ENCODE measurements around the gene CACHD1. TPM values are rescaled to one million over a fixed set of nuclear protein-coding genes. Genes with fewer than 3 reads are reported as not detected.
A peak's percentile ranks its signal among the peaks of the same experiment; 100 is the strongest.
"Not testable (repeated sequence)": the region's sequence is repeated elsewhere in the genome, so short reads cannot be mapped to it uniquely, and the experiment has no call there.

Gene CACHD1
- total RNA-seq, 2 experiments from 2014 or later, result 0.55 to 0.68 TPM

DNA sequence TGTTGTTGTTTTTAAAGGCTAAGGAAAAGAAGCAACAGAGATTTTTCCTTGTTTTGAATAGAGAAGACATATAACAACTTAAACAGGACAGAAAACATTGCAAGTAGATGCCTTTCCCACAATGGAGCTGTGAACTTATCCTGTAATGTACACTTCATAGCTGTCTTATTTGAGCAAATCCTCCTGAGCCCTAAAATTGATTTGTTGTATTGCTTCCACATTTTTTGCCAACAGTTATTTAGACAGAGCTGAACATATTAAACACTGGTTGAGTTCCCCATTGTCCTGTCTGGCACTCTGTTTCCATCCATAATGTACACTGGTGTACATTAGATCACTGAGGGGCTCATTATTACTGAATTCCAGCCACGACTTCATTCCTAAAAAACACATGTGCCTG lies 32.2 kb downstream of the CACHD1 start:
- H3K4me3 Mint-ChIP-seq, result no peak overlapping the region
- ATAC-seq (no peak), DNase-seq (no peak)
- peaks cover 18% of the 10 kb centered on the region for H3K4me1 Mint-ChIP-seq (ENCODE audit: low read depth)
- ChIA-PET POLR2A (no interaction called here), CTCF (no interaction called here)
- H3K27ac Mint-ChIP-seq, result no peak overlapping the region
- H3K9me3 Mint-ChIP-seq (ENCODE audit: insufficient read depth), result no peaks in the 10 kb centered on the region
- H3K27me3 Mint-ChIP-seq (ENCODE audit: low read depth), result peaks cover 9% of the 10 kb centered on the region
- no peaks in the 10 kb centered on the region for H3K36me3 Mint-ChIP-seq (ENCODE audit: low read depth)

DNA sequence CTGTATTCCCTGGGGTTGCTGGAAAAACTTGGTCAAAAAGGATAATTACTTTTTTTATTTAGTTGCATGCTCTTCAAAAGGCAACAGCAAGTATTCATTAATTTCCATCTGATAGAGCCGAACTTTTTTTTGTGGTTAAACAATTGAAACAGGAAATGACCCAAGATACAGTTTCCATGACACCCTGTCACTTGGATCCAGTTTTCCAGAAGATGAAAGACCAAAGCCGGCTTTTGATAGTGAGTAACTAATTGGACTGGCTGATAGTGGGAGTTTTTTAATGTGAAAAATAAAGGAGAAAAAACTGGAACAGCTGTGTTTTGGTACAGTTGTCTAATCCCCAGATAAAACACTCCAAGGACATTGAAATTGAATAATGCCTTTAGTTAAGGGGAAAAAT lies 33.0 kb downstream of the CACHD1 start:
- CTCF ChIA-PET, result no interaction called here

DNA sequence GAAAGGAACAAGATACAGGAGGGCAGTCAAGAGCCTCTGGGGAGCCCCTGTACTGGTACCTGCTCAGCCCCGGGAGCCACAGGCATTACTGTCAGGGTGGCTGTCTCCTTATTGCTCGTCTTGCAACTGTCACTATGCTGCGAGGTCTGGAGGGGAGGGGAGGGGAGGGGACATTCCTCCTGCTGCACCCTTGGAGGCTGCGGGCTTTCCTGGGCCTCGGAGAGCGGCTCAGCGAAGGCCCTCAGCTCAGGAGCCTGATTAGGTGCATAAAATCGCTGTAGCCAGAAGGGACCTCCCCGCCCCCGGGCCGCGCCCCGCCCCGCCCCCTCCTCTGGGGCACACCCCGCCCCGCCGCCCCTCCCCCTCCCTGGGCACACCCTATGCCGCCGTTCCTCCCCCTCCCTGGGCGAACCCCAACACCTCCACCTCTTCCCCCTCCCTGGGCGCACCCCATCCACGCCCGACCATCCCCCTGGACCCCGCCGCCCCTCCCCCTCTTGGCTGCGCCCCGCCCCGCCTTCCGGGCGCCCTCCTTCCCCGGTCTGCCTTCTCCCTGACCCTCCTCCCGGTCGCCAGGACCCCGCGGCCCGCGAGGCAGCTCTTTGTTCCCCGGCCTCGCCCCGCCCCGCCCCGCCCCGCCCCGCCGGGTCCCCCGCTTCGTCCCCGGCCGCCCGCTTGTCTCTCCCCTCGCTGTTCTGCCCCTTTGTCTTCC lies 35.5 kb downstream of the CACHD1 start:
- Mint-ChIP-seq H3K27me3 (ENCODE audit: low read depth) (peaks cover 12% of the 10 kb centered on the region), H3K27ac (peak overlapping the region; percentile 86), H3K4me3 (peak overlapping the region; percentile 79), H3K36me3 (ENCODE audit: low read depth) (no peaks in the 10 kb centered on the region), H3K4me1 (ENCODE audit: low read depth) (peaks cover 18% of the 10 kb centered on the region), H3K9me3 (ENCODE audit: insufficient read depth) (no peaks in the 10 kb centered on the region)
- CTCF ChIA-PET, result interaction anchor here (1.7 kb wide), 1 partner anchor 11 kb away, joined by 5 read pairs; no protein-coding TSS in a partner anchor
- POLR2A ChIA-PET, result interaction anchor here (0.6 kb wide), 1 partner anchor 804 kb away, joined by 3 read pairs; the partner anchor contains the start of gene DNAJC6
- peak; percentile 76 for ATAC-seq
- DNase-seq, result peak; percentile 75

More for the DNA sequence above, 33.0 kb downstream of the CACHD1 start:
- POLR2A ChIA-PET, result no interaction called here
- H3K36me3 Mint-ChIP-seq (ENCODE audit: low read depth), result no peaks in the 10 kb centered on the region
- no peaks in the 10 kb centered on the region for H3K9me3 Mint-ChIP-seq (ENCODE audit: insufficient read depth)
- H3K27me3 Mint-ChIP-seq (ENCODE audit: low read depth), result peaks cover 12% of the 10 kb centered on the region
- H3K27ac Mint-ChIP-seq, result no peak overlapping the region
- peaks cover 18% of the 10 kb centered on the region for H3K4me1 Mint-ChIP-seq (ENCODE audit: low read depth)
- ATAC-seq, result no peak
- H3K4me3 Mint-ChIP-seq, result no peak overlapping the region
- no peak for DNase-seq

DNA sequence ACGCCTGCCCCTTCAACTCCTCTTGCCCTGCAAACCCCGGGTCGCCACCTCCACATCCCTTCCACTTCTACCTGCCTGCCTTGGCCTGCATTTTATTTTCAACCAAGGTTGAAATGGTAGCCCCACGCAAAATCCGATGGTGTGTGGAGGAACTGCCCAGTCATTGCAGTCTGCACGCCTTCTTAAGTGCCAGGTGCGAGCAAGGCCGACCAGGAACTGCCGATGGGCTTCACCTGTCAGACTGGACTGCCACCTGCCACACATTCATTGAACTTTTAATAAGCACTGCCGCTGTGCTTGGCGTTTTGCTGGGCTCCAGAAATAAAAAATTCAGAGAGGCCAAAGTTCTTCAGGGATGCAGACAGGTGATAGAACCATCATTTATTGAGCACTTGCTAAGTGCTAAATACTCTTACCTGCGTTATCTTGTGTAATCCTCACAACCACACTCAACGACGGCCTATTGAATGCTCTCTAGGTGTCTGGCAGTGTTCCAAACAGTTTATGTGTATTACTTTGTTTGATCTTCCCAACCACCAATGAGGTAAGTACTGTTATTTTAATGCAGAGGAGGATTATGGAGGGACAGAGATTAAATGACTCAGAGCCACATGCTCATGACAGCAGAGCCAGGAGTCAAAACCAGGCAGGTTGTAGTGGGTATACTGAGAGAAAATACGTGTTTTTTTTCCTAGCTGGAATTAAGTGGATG lies 36.2 kb downstream of the CACHD1 start:
- ChIA-PET CTCF (interaction anchor here (0.9 kb wide), 1 partner anchor 170 kb away, joined by 3 read pairs; no protein-coding TSS in a partner anchor), POLR2A (no interaction called here)
- DNase-seq, result no peak
- Mint-ChIP-seq H3K4me3 (peak overlapping the region; percentile 79), H3K27ac (peak overlapping the region; percentile 86), H3K9me3 (ENCODE audit: insufficient read depth) (no peaks in the 10 kb centered on the region), H3K4me1 (ENCODE audit: low read depth) (peaks cover 18% of the 10 kb centered on the region), H3K36me3 (ENCODE audit: low read depth) (no peaks in the 10 kb centered on the region), H3K27me3 (ENCODE audit: low read depth) (peaks cover 12% of the 10 kb centered on the region)
- ATAC-seq, result peak; percentile 31

DNA sequence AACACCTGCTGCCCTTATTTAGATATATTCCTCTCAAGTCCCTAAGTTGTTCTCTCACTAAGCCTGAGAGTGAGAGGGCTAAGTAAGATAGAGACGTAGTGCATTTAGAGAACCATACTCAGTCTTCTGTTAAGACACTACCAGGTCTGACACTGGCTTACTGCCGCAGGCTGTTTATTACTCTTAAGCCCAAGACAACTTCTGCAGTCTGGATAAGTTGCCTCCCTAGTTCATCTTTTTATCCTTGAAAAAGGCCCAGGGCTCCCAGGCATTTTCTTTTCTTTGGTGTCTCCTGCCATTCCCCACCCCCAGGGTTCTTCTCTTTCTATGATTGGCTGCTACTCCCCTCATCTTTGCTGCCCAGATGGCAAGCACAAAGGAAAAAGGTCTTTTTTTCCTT lies 38.7 kb downstream of the CACHD1 start:
- no peak for ATAC-seq
- Mint-ChIP-seq H3K27me3 (ENCODE audit: low read depth) (peaks cover 11% of the 10 kb centered on the region), H3K36me3 (ENCODE audit: low read depth) (no peaks in the 10 kb centered on the region), H3K27ac (no peak overlapping the region), H3K4me1 (ENCODE audit: low read depth) (peaks cover 18% of the 10 kb centered on the region), H3K9me3 (ENCODE audit: insufficient read depth) (no peaks in the 10 kb centered on the region), H3K4me3 (no peak overlapping the region)
- CTCF ChIA-PET, result no interaction called here
- DNase-seq, result no peak
- POLR2A ChIA-PET, result no interaction called here

DNA sequence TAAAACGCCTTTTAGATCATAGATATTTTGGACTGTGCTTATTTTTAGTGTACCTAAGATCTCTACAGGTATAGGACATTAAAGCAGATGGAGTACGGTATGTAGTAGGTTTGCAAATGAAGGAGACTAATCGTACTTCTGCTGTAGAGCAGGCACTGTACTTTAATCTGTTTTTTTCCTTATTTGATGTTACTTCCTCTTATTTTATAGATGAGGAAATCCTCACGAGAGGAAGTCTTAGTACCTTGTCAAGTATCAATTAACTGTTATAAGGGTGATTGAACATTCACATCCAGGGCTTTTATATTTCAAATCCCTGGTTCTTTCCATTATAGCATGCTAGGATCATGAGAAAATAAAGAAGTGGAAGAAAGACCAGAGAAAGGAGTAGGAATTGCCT lies 41.1 kb downstream of the CACHD1 start:
- no peak overlapping the region for H3K4me3 Mint-ChIP-seq
- ChIA-PET CTCF (no interaction called here), POLR2A (no interaction called here)
- no peak overlapping the region for H3K27ac Mint-ChIP-seq
- H3K9me3 Mint-ChIP-seq (ENCODE audit: insufficient read depth), result no peaks in the 10 kb centered on the region
- no peaks in the 10 kb centered on the region for H3K36me3 Mint-ChIP-seq (ENCODE audit: low read depth)
- no peak for DNase-seq
- ATAC-seq, result no peak
- peaks cover 7% of the 10 kb centered on the region for H3K4me1 Mint-ChIP-seq (ENCODE audit: low read depth)
- H3K27me3 Mint-ChIP-seq (ENCODE audit: low read depth), result peaks cover 10% of the 10 kb centered on the region

DNA sequence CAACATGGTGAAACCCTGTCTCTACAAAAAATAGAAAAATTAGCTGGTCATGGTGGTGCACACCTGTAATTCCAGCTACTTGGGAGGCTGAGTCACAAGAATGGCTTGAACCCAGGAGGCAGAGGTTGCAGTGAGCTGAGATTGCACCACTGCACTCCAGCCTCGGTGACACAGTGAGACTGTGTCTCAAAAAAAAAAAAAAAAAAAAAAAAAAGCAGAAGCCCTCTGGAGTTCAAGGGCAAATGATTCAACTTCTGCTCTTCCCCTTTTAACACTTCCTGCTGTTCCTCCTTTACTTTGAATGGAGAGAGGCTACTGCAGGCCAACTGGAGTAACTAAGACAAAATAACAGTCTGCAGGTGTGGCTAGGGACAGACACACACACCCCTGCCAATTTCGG lies 42.3 kb downstream of the CACHD1 start:
- H3K27ac Mint-ChIP-seq; H3K36me3 Mint-ChIP-seq (ENCODE audit: low read depth); DNase-seq; POLR2A ChIA-PET; ATAC-seq; H3K9me3 Mint-ChIP-seq (ENCODE audit: insufficient read depth); H3K4me3 Mint-ChIP-seq; H3K4me1 Mint-ChIP-seq (ENCODE audit: low read depth); H3K27me3 Mint-ChIP-seq (ENCODE audit: low read depth): not testable (repeated sequence)
- CTCF ChIA-PET, result interaction anchor here (0.6 kb wide), 1 partner anchor 17 kb away, joined by 3 read pairs; no protein-coding TSS in a partner anchor

DNA sequence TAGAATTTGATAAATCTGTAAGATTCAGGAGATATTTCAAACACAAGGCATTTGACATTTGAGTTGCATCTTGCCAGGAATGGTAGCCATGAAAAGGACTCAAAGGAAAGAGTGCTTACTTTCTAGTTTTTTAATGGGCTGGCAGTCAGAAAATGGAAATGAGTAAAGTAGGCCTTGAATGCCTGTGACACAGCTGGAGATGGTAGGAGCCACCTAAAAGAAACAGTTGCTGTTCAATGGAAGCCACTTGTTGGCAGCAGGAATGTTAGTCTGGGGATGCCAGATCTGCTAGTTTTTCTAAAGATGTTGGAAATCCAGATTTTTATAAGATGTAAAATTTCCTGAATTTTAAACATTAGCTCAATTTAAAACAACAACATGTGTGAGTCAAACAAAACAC lies 43.6 kb downstream of the CACHD1 start:
- H3K9me3 Mint-ChIP-seq (ENCODE audit: insufficient read depth), result no peaks in the 10 kb centered on the region
- H3K4me1 Mint-ChIP-seq (ENCODE audit: low read depth), result no peaks in the 10 kb centered on the region
- DNase-seq (no peak), ATAC-seq (no peak)
- no peaks in the 10 kb centered on the region for H3K27me3 Mint-ChIP-seq (ENCODE audit: low read depth)
- ChIA-PET CTCF (interaction anchor here (1.3 kb wide), 1 partner anchor 21 kb away, joined by 3 read pairs; no protein-coding TSS in a partner anchor), POLR2A (no interaction called here)
- no peak overlapping the region for H3K4me3 Mint-ChIP-seq
- H3K36me3 Mint-ChIP-seq (ENCODE audit: low read depth), result no peaks in the 10 kb centered on the region
- H3K27ac Mint-ChIP-seq, result no peak overlapping the region

DNA sequence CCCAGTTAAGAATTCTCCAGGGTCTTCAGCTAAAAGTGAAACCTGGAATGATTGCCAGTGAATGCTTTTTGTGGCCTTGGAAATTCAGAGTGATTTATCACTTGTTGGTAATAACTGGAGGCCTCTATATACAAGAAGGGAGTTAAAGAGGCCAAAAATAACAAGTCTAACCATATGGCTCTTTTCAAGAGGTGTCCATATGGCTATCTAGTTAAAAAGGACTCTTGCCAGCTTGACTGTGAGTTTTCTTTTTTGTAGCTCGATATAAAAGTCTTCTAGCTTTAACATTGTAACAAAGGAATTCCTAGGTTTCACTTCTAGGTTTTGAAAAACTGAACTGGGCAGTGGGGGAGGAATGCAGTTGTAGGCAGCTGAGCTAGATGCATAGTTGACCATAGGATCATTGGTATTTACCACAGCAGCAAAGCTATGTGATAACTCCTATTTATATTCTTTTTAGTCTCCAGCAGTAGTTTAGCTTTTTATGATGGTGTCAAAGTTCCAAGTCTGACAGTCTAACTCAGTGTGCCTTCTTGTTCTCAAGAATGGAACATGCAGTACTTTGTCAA lies 44.4 kb downstream of the CACHD1 start:
- no peaks in the 10 kb centered on the region for H3K36me3 Mint-ChIP-seq (ENCODE audit: low read depth)
- CTCF ChIA-PET, result interaction anchor here (1.3 kb wide), 1 partner anchor 21 kb away, joined by 3 read pairs; no protein-coding TSS in a partner anchor
- no peak overlapping the region for H3K27ac Mint-ChIP-seq
- no peaks in the 10 kb centered on the region for H3K4me1 Mint-ChIP-seq (ENCODE audit: low read depth)
- no peaks in the 10 kb centered on the region for H3K27me3 Mint-ChIP-seq (ENCODE audit: low read depth)
- ATAC-seq (no peak), DNase-seq (no peak)
- no peak overlapping the region for H3K4me3 Mint-ChIP-seq
- H3K9me3 Mint-ChIP-seq (ENCODE audit: insufficient read depth), result no peaks in the 10 kb centered on the region
- POLR2A ChIA-PET, result no interaction called here

DNA sequence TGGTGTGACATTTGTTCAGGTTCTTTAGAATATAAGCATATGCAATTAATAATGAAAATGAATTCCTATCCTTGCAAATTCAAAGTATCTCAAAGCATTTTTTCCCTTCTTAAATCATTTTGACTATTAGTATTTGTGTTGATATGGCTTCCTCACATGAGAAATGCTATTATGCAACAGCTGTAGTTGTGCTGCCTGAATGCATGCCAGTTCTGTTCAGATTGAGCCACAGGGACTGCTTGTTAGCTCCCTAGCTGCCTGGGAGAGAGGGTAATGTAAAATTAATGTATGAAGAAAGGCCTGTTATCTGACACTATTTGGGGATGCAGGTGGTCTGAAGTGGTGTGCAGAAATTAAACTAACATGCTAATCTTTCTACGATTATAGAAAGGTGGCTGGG lies 45.5 kb downstream of the CACHD1 start:
- DNase-seq (no peak), ATAC-seq (no peak)
- ChIA-PET CTCF (no interaction called here), POLR2A (no interaction called here)
- H3K36me3 Mint-ChIP-seq (ENCODE audit: low read depth), result no peaks in the 10 kb centered on the region
- no peak overlapping the region for H3K27ac Mint-ChIP-seq
- H3K27me3 Mint-ChIP-seq (ENCODE audit: low read depth), result no peaks in the 10 kb centered on the region
- H3K4me1 Mint-ChIP-seq (ENCODE audit: low read depth), result no peaks in the 10 kb centered on the region
- H3K4me3 Mint-ChIP-seq, result no peak overlapping the region
- no peaks in the 10 kb centered on the region for H3K9me3 Mint-ChIP-seq (ENCODE audit: insufficient read depth)

DNA sequence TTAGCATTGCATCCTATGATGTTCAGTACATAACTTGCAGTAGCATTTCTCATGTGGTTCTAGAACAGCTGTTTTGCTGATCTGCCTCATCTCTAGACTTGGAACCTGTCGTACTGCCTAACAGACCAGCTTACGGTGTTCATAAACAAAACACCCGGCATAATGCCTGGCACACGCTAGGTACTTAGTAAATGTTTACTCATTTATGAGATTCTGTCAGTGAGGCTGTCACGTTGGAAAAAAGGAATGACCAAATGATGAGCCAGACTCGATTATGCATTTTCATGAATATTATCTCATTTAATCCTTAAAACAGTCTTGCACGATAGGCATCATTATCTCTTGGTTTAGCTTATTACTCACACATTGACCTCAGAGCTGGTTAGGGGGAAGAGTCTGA lies 46.4 kb downstream of the CACHD1 start:
- DNase-seq (no peak), ATAC-seq (no peak)
- ChIA-PET CTCF (no interaction called here), POLR2A (no interaction called here)
- Mint-ChIP-seq H3K27me3 (ENCODE audit: low read depth) (no peaks in the 10 kb centered on the region), H3K36me3 (ENCODE audit: low read depth) (no peaks in the 10 kb centered on the region), H3K27ac (no peak overlapping the region), H3K4me3 (no peak overlapping the region), H3K4me1 (ENCODE audit: low read depth) (no peaks in the 10 kb centered on the region), H3K9me3 (ENCODE audit: insufficient read depth) (no peaks in the 10 kb centered on the region)

DNA sequence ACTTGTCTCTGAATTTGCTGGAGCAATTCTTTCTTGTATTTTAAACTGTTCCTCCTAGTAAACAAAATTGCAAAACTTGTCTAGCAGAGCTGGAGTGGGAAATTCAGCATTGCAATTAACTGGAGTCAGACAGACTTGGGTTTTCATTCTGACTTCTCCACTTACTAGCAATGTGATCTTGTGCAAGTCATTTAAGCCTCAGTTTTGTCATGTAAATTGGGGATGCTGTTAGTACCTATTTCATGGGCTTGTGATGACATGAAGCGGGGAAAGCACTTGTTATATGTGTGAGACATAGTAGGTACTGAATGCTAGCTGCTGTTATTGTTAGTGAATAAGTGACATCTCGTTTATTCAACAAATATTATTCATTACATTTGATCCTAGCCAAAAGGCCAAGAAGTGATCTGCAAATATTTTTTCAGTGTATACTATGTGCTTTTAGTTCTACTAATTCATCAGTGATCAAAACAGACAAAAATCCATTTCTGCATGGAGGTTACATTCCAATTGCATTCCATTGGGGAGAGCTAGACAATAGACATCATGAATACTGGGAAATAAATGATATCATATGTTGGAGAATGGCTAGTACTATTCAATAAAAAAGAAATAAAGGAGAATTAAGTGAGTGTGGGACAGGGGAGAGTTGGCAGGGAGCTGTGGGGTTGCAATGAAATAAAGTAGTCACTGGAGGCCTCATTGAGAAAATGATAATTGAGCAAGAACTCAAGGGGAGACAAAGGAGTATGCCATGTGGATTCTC lies 47.1 kb downstream of the CACHD1 start:
- H3K9me3 Mint-ChIP-seq (ENCODE audit: insufficient read depth), result no peaks in the 10 kb centered on the region
- no peaks in the 10 kb centered on the region for H3K4me1 Mint-ChIP-seq (ENCODE audit: low read depth)
- ChIA-PET POLR2A (no interaction called here), CTCF (no interaction called here)
- no peak overlapping the region for H3K4me3 Mint-ChIP-seq
- H3K36me3 Mint-ChIP-seq (ENCODE audit: low read depth), result no peaks in the 10 kb centered on the region
- no peak for ATAC-seq
- no peaks in the 10 kb centered on the region for H3K27me3 Mint-ChIP-seq (ENCODE audit: low read depth)
- no peak for DNase-seq
- no peak overlapping the region for H3K27ac Mint-ChIP-seq
